Lower leg skin (tissue), 4 donors: ENCODE measurements around the gene DCLK2. TPM values are rescaled to one million over a fixed set of nuclear protein-coding genes. Genes with fewer than 3 reads are reported as not detected.

Source experiments
- DNase-seq, 2 donors: peaks; one replicate each; pipeline ENCODE4 v3.0.0-alpha.2; 2019; ENCODE audit warnings: low spot score in 2 of 2
- H3K4me3 ChIP-seq: fragments of 200-600 bp; sonication (generic); 2 replicates; pipeline ENCODE4 v1.5.1; 2017; ENCODE audit warnings: mild to moderate bottlenecking, low read depth; ENCODE audit not compliant: poor library complexity, severe bottlenecking
- POLR2A ChIP-seq, 2 donors: fragments of 450-650 bp; IDR thresholded peaks; one replicate each; pipeline ENCODE4 v1.6.1; 2016 to 2017; ENCODE audit warnings: antibody characterized with exemption in 2 of 2, mild to moderate bottlenecking in 1 of 2, moderate library complexity in 1 of 2
- WGBS, 2 donors: methylation state at CpG; one replicate each; pipeline ENCODE4 v1.1.5; 2018; 5-methylcytosine and 5-hydroxymethylcytosine counted together
- intact Hi-C: fragments of 100-400 bp; cut with DNase I; formaldehyde crosslinking; loops from one replicate; pipeline ENCODE4 v1.15.0; 2023; ENCODE audit warnings: low total_unique reads
- total RNA-seq, 4 donors: library from RNA; depleted of rRNA; stranded (reverse); fragments of >200 nt; gene quantifications; one replicate each; pipeline ENCODE4 v1.1.0, GENCODE V29; 2016
- TF ChIP-seq, protein P1 (sequence below), 3 donors: fragments of 450-650 bp; IDR thresholded peaks; one replicate each; pipeline ENCODE4 v1.5.1; 2016; ENCODE audit warnings: antibody characterized with exemption in 3 of 3, mild to moderate bottlenecking in 3 of 3, moderate library complexity in 2 of 3

Gene DCLK2
- total RNA-seq, 4 donors from 2014 or later: 0.59 to 2.3 (median 1.5) TPM

DNA sequence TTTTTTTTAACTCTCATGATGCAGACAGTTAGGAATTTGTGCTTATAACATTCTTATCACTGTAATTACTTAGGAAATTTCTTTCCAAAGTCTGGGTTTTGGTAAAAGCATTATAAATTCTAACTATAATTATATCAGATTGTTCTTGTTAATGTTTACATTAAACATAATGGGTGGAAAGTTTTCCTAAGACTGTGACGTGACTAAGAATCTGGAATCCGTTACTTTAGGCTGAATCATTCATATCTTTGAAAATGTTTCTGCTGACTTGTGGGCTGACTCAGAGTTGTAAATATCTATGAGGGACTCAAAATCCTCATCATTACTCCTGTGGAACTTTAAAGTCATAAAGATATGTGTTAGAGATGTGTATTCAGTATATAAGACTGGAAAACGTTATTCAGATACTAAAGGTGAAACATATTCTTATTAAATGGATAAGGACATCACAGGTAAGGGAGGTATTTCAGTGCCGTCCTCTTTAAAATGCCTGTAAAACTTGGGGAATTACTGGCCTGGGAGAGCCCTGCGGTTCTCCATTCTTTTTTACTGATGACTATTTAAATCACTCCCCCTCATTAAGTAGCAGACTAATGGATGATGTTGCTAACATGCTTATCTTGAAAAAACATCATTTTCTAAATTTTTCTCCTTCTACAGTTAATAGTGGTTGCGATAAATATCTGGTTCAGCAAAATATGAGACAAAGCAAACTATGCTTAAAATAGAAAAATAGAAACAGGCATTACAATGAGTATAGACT lies 159.0 kb downstream of the DCLK2 start:
- H3K4me3 ChIP-seq: no peak overlapping the region
- intact Hi-C loops: no loop called here
- DNase-seq: no peak
- WGBS, 2 donors: 61 to 69% methylated on average over 6 of the region's 6 CpGs
- TF ChIP-seq, protein P1, sequence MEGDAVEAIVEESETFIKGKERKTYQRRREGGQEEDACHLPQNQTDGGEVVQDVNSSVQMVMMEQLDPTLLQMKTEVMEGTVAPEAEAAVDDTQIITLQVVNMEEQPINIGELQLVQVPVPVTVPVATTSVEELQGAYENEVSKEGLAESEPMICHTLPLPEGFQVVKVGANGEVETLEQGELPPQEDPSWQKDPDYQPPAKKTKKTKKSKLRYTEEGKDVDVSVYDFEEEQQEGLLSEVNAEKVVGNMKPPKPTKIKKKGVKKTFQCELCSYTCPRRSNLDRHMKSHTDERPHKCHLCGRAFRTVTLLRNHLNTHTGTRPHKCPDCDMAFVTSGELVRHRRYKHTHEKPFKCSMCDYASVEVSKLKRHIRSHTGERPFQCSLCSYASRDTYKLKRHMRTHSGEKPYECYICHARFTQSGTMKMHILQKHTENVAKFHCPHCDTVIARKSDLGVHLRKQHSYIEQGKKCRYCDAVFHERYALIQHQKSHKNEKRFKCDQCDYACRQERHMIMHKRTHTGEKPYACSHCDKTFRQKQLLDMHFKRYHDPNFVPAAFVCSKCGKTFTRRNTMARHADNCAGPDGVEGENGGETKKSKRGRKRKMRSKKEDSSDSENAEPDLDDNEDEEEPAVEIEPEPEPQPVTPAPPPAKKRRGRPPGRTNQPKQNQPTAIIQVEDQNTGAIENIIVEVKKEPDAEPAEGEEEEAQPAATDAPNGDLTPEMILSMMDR (IDR thresholded peaks at IDR 0.05): no peak
- no peak for TF ChIP-seq POLR2A (IDR thresholded peaks at IDR 0.05)

DNA sequence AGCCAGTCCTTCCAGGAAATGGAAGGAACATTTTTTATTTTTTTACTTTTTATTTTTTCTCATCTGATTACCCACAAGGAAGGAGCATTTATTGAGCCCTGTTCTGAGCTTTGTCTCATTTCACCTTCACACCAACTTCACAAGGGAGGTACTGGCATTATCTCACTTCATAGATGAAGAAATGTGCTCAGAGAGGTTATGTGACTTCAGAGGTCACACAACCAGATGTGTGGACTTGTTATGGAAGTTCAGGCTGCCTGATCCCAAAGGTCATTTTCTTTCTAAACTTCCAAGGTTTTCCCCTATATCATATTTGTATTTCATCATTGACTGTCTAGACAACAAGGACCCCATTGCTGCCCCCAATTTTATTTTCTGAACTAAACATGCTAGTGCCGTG lies 160.3 kb downstream of the DCLK2 start:
- WGBS, 2 donors: 100% methylated on average over 1 of the region's 1 CpG
- DNase-seq: no peak
- intact Hi-C loops: no loop called here
- no peak for TF ChIP-seq POLR2A (IDR thresholded peaks at IDR 0.05)
- TF ChIP-seq, protein P1 (IDR thresholded peaks at IDR 0.05): no peak
- no peak overlapping the region for H3K4me3 ChIP-seq

DNA sequence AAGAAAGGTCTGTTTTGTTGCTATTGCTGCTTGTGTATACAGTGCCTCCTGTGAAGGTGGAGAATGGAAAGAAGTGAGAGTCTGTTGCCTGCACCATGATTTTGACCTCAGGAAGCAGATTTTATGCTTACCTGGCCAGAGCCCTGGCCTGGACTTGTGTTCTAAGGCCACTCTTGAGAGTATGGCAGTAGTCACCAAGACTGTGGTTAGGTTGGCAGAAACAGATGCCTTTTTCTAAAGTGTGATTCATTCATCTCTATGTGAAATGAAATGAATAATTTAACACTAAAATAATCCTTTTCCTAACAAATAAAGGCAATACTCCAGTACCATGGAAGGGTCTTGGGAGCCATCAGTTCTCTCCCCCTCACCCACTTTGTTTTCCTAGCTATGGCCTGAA lies 161.8 kb downstream of the DCLK2 start:
- H3K4me3 ChIP-seq: no peak overlapping the region
- DNase-seq: no peak
- intact Hi-C loops: loop anchor here (10.0 kb wide), 1 partner anchor 255 kb away; no protein-coding TSS in a partner anchor
- TF ChIP-seq POLR2A (IDR thresholded peaks at IDR 0.05): no peak
- TF ChIP-seq, protein P1 (IDR thresholded peaks at IDR 0.05): no peak

DNA sequence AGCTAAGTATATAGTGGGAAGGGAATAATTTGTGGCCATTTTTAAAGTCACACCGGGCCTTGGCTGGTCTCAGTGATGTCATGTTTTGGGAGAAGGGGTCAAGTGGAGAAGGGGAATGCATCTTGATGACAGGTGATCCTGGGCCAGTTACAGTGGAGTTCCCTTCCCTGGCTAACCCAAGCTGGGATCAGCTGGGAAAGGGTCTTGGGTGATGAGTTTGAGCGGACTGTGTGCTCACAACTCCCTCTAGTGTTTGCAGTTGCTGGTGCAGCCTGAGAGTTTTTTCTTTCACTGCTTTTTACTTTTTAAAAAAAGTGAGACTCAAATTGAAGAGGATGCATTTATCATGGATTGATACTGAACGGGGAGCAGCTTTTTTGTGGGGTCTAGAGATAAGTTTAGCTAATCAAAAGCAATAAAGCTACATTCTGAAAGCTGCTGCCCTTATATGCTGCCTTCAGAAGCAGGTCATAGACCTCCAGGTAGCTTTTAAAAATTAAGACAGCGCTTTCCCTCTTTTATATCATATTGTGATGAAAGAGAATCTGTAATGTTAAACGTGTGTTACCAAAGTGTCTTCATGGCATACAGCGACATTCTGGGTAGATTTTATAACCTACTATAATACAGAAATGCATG lies 164.7 kb downstream of the DCLK2 start:
- DNase-seq: no peak
- intact Hi-C loops: loop anchor here (10.0 kb wide), 1 partner anchor 258 kb away; no protein-coding TSS in a partner anchor
- TF ChIP-seq, protein P1 (IDR thresholded peaks at IDR 0.05): no peak
- TF ChIP-seq POLR2A (IDR thresholded peaks at IDR 0.05): no peak
- WGBS, 2 donors: 44 to 51% methylated on average over 6 of the region's 6 CpGs
- H3K4me3 ChIP-seq: no peak overlapping the region

DNA sequence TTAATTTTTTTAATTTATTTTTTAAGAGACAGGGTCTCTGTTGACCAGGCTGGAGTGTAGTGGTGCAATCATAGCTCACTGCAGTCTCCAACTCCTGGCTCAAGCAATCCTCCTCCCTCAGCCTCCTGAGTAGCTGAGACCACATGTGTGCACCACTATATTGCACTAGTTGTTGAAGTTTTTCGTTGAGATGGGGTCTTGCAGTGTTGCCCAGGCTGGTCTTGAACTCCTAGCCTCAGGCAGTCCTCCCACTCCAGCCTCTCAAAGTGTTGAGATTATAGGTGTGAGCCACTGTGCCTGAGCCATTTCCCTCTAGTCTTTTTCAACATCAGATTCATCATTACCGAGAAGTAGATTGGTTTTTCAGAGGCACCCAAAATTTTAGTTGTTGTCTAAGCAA lies 165.7 kb downstream of the DCLK2 start:
- no peak for DNase-seq
- intact Hi-C loops: loop anchor here (10.0 kb wide), 1 partner anchor 259 kb away; no protein-coding TSS in a partner anchor
- H3K4me3 ChIP-seq: no peak overlapping the region
- 85% methylated on average over 2 of the region's 2 CpGs for WGBS, 2 donors
- no peak for TF ChIP-seq POLR2A (IDR thresholded peaks at IDR 0.05)
- TF ChIP-seq, protein P1 (IDR thresholded peaks at IDR 0.05): no peak
